Measurements from ENCODE around the gene IKZF3. TPM values are rescaled to one million over a fixed set of nuclear protein-coding genes. Genes with fewer than 3 reads are reported as not detected.

IKZF3 gene
- total and polyA plus RNA-seq, 4 donors = 1.0 to 3.9 (median 2.6) TPM

- no peak overlapping the region for H3K9ac ChIP-seq (ENCODE audit: insufficient read depth in 1 of 2, low read length in 2 of 2)
- H3K36me3 ChIP-seq (ENCODE audit: control insufficient read depth in 4 of 4, insufficient read depth in 4 of 4, low read length in 4 of 4) = peaks cover 12 to 39% (median 32%) of the 10 kb centered on the region in 4 donors
- TF ChIP-seq CTCF (IDR thresholded peaks at IDR 0.05; ENCODE audit: control extremely low read depth, extremely low read depth) = no peak
- no peaks in the 10 kb centered on the region for H3K27me3 ChIP-seq (ENCODE audit: control insufficient read depth in 3 of 3, insufficient read depth in 3 of 3, low read length in 2 of 3)
- no peak for ATAC-seq (ENCODE audit: insufficient read depth, low FRiP score)
- H3K4me3 ChIP-seq = no peak overlapping the region
- 85 to 86% methylated on average over 11 of the region's 11 CpGs for WGBS, 2 donors
- H3K9me3 ChIP-seq (ENCODE audit: control insufficient read depth in 4 of 4, insufficient read depth in 3 of 4, low read length in 3 of 4) = no peaks in the 10 kb centered on the region
- DNase-seq = no peak
- no peaks in the 10 kb centered on the region for H3K4me1 ChIP-seq (ENCODE audit: control insufficient read depth in 5 of 5, insufficient read depth in 5 of 5, low read length in 5 of 5)
- H3K27ac ChIP-seq (ENCODE audit: low read depth in 1 of 2, low read length in 1 of 2) = peak overlapping the region in 1 of 2 donors; percentile 64
Observed at GRCh38 chr17:39716879-39717536, 147.1 kb downstream of the IKZF3 start.

- H3K27ac ChIP-seq (ENCODE audit: low read depth in 1 of 2, low read length in 1 of 2) = peak overlapping the region in 1 of 2 donors; percentile 64
- H3K9me3 ChIP-seq (ENCODE audit: control insufficient read depth in 4 of 4, insufficient read depth in 3 of 4, low read length in 3 of 4) = no peaks in the 10 kb centered on the region
- H3K36me3 ChIP-seq (ENCODE audit: control insufficient read depth in 4 of 4, insufficient read depth in 4 of 4, low read length in 4 of 4) = peaks cover 12 to 47% (median 36%) of the 10 kb centered on the region in 4 donors
- no peaks in the 10 kb centered on the region for H3K4me1 ChIP-seq (ENCODE audit: control insufficient read depth in 5 of 5, insufficient read depth in 5 of 5, low read length in 5 of 5)
- 85 to 91% methylated on average over 15 of the region's 15 CpGs for WGBS, 2 donors
- H3K9ac ChIP-seq (ENCODE audit: insufficient read depth in 1 of 2, low read length in 2 of 2) = no peak overlapping the region
- ATAC-seq (ENCODE audit: insufficient read depth, low FRiP score) (no peak), DNase-seq (no peak)
- H3K27me3 ChIP-seq (ENCODE audit: control insufficient read depth in 3 of 3, insufficient read depth in 3 of 3, low read length in 2 of 3) = no peaks in the 10 kb centered on the region
- no peak for TF ChIP-seq CTCF (IDR thresholded peaks at IDR 0.05; ENCODE audit: control extremely low read depth, extremely low read depth)
- H3K4me3 ChIP-seq = no peak overlapping the region
Observed at GRCh38 chr17:39716073-39716818, 147.9 kb downstream of the IKZF3 start.

- H3K27me3 ChIP-seq (ENCODE audit: control insufficient read depth in 3 of 3, insufficient read depth in 3 of 3, low read length in 2 of 3) = no peaks in the 10 kb centered on the region
- no peaks in the 10 kb centered on the region for H3K9me3 ChIP-seq (ENCODE audit: control insufficient read depth in 4 of 4, insufficient read depth in 3 of 4, low read length in 3 of 4)
- peak overlapping the region in 1 of 2 donors; percentile 35 for H3K27ac ChIP-seq (ENCODE audit: low read depth in 1 of 2, low read length in 1 of 2)
- peak overlapping the region; percentile 5 for H3K4me3 ChIP-seq
- 96 to 98% methylated on average over 18 of the region's 18 CpGs for WGBS, 2 donors
- no peak for ATAC-seq (ENCODE audit: insufficient read depth, low FRiP score)
- no peak for DNase-seq
- no peaks in the 10 kb centered on the region for H3K4me1 ChIP-seq (ENCODE audit: control insufficient read depth in 5 of 5, insufficient read depth in 5 of 5, low read length in 5 of 5)
- no peak overlapping the region for H3K9ac ChIP-seq (ENCODE audit: insufficient read depth in 1 of 2, low read length in 2 of 2)
- no peak for TF ChIP-seq CTCF (IDR thresholded peaks at IDR 0.05; ENCODE audit: control extremely low read depth, extremely low read depth)
- peaks cover 12 to 44% (median 38%) of the 10 kb centered on the region in 4 donors for H3K36me3 ChIP-seq (ENCODE audit: control insufficient read depth in 4 of 4, insufficient read depth in 4 of 4, low read length in 4 of 4)
Observed at GRCh38 chr17:39715375-39716072, 148.6 kb downstream of the IKZF3 start.
